ENCODE data around the gene MALRD1. TPM values are rescaled to one million over a fixed set of nuclear protein-coding genes. Genes with fewer than 3 reads are reported as not detected.

The MALRD1 gene
- total and polyA plus RNA-seq, 2 of the 8 experiments (the other 6 are each of a cell fraction or from before 2014, with no cell fraction given): 0.32 to 0.35 TPM

GRCh38 chr10:19107406-19107805, 58.8 kb downstream of the MALRD1 start:
- WGBS, 2 experiments (ENCODE audit: extremely low coverage in 1 of 2, insufficient coverage in 1 of 2, insufficient read length in 1 of 2, insufficient replicate concordance in 2 of 2, low coverage in 1 of 2, low lambda C conversion rate in 2 of 2, missing lambda C conversion rate in 1 of 2): 95% methylated on average over 1 of the region's 1 CpG; no CpG with 5 or more reads in 1 of the 2 experiments
- H3K23ac ChIP-seq (ENCODE audit: insufficient read length): no peak overlapping the region
- H3K14ac ChIP-seq (ENCODE audit: insufficient read length): no peak overlapping the region
- H3K9me3 ChIP-seq (ENCODE audit: insufficient read depth in 2 of 2, low read depth in 1 of 2, low read length in 1 of 2): 0 out of 4 replicates have a peak, but pooled peaks cover 0 to 4% of the 10 kb centered on the region in 2 experiments
- H3K79me2 ChIP-seq (ENCODE audit: control insufficient read depth in 1 of 2, insufficient read depth in 2 of 2, low read length in 2 of 2): no peaks in the 10 kb centered on the region
- no peaks in the 10 kb centered on the region for H3K79me1 ChIP-seq (ENCODE audit: low read depth, low read length)
- H4K20me1 ChIP-seq (replicated peaks in 1 of 2; ENCODE audit: control insufficient read depth in 1 of 2, insufficient read depth in 2 of 2, low read length in 2 of 2): no peaks in the 10 kb centered on the region
- H2BK5ac ChIP-seq (ENCODE audit: low read depth, low read length): no peak overlapping the region
- FAIRE-seq (no peak), DNase-seq (ENCODE audit: low read depth in 1 of 2, low spot score in 2 of 2) (no peak)
- H3K4ac ChIP-seq (replicated peaks; ENCODE audit: insufficient read length, low read depth, low read length): no peak overlapping the region
- no peak overlapping the region for H3K27ac ChIP-seq (ENCODE audit: low read depth, low read length)
- no peak overlapping the region for H3K9ac ChIP-seq (replicated peaks in 1 of 4; ENCODE audit: extremely low read depth in 1 of 4, low read depth in 3 of 4, low read length in 3 of 4)
- no peaks in the 10 kb centered on the region; the same call in 1 of the 2 replicates for H3K23me2 ChIP-seq (ENCODE audit: low read depth, low read length)
- no peak overlapping the region for H3K18ac ChIP-seq (ENCODE audit: extremely low read depth, low read length)
- no peak overlapping the region for H2AFZ ChIP-seq (ENCODE audit: low read length)
- H2BK20ac ChIP-seq (ENCODE audit: low read length): no peak overlapping the region
- H4K91ac ChIP-seq (replicated peaks; ENCODE audit: insufficient read length, low read length): no peak overlapping the region
- no peak overlapping the region for H3K4me3 ChIP-seq (ENCODE audit: extremely low read depth in 1 of 4, insufficient read depth in 2 of 4, low read depth in 3 of 4, low read length in 4 of 4)
- H3K56ac ChIP-seq (replicated peaks; ENCODE audit: insufficient read length, low read depth, low read length): no peak overlapping the region
- H2BK12ac ChIP-seq (ENCODE audit: low read depth, low read length): no peak overlapping the region
- H3K27me3 ChIP-seq (replicated peaks in 1 of 4; ENCODE audit: control insufficient read depth in 3 of 4, extremely low read depth in 1 of 4, insufficient read depth in 3 of 4, low read length in 3 of 4): no peaks in the 10 kb centered on the region
- no peak overlapping the region for H4K8ac ChIP-seq (ENCODE audit: extremely low read depth, insufficient read depth, low read length)
- H3K36me3 ChIP-seq (ENCODE audit: control insufficient read depth in 2 of 4, insufficient read depth in 4 of 4, low read length in 3 of 4): no peaks in the 10 kb centered on the region
- no peak overlapping the region for H2BK120ac ChIP-seq (replicated peaks; ENCODE audit: low read depth, low read length)
- TF ChIP-seq YY1 (IDR thresholded peaks at IDR 0.05; ENCODE audit: low read depth, low read length) (no peak), MAFK (IDR thresholded peaks at IDR 0.05; ENCODE audit: low read depth, low read length) (no peak), ASH2L (IDR thresholded peaks at IDR 0.05; ENCODE audit: low read length) (no peak), CHD1 (IDR thresholded peaks at IDR 0.05; ENCODE audit: low read depth, low read length) (no peak), ATF2 (IDR thresholded peaks at IDR 0.05; ENCODE audit: low read length) (no peak), EZH2 (IDR thresholded peaks at IDR 0.05; ENCODE audit: low read depth, low read length, severe bottlenecking) (no peak)
- H3K4me2 ChIP-seq (ENCODE audit: insufficient read depth in 1 of 2, low read depth in 2 of 2, low read length in 2 of 2): no peak overlapping the region
- no peak overlapping the region for H4K5ac ChIP-seq (ENCODE audit: insufficient read length, low read depth, low read length)
- 0 out of 7 replicates have a peak, but pooled peaks cover 0 to 3% (median 0%) of the 10 kb centered on the region in 4 experiments for H3K4me1 ChIP-seq (replicated peaks in 1 of 4; ENCODE audit: control insufficient read depth in 3 of 4, insufficient read depth in 4 of 4, low read length in 3 of 4)
- POLR2A ChIA-PET (ENCODE audit: partially characterized antibody): no interaction called here
- CTCF ChIA-PET (ENCODE audit: partially characterized antibody): interaction anchor here (0.7 kb wide), 1 partner anchor 188 kb away, joined by 3 read pairs; no protein-coding TSS in a partner anchor
- no peak overlapping the region for H2AK5ac ChIP-seq (ENCODE audit: low read depth, low read length)
- no peak overlapping the region for H2BK15ac ChIP-seq (ENCODE audit: low read length)
